ENCODE measurements around the gene PRKCA.

The PRKCA gene

DNA sequence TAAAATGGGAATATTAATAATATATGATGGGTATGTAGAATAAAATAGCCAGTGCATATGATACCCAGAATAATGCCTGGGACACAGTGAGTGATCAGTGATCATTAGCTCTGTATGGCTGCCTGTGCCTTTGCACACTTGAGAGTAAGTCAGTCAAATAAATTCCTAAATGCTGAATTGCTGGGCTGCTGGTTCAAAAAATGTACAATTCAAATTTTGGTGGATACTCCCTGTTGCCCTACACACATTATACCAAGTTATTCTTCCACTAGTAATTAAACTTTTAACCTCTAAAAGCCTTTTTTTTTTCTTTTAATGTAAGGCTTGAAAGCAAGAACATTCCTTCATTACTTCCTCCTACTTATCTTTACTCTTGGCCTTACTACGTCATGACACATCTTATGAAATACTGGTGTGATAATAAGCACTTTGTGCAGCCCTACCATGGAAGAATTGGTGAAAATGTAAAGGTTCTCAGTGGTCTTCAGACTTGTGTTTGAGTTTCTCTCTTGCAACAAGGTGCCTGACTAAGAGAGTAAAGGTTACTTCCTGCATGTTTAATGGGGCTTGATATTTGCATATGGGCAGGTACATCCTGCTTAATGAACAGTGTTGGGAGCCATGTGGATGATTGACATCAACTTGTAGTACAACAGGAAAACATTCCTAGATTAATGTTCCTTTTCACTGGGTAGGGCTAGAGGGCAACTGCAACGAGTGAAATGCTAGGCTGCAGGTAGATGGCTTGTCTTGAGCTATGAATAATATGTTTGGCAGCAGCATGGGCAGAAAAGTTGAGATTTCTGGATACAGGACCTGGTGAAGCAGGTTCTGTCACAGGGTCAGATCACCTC is 84.3 kb downstream of the PRKCA start:
- TF ChIP-seq, protein P1, sequence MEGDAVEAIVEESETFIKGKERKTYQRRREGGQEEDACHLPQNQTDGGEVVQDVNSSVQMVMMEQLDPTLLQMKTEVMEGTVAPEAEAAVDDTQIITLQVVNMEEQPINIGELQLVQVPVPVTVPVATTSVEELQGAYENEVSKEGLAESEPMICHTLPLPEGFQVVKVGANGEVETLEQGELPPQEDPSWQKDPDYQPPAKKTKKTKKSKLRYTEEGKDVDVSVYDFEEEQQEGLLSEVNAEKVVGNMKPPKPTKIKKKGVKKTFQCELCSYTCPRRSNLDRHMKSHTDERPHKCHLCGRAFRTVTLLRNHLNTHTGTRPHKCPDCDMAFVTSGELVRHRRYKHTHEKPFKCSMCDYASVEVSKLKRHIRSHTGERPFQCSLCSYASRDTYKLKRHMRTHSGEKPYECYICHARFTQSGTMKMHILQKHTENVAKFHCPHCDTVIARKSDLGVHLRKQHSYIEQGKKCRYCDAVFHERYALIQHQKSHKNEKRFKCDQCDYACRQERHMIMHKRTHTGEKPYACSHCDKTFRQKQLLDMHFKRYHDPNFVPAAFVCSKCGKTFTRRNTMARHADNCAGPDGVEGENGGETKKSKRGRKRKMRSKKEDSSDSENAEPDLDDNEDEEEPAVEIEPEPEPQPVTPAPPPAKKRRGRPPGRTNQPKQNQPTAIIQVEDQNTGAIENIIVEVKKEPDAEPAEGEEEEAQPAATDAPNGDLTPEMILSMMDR (conservative IDR thresholded peaks at IDR 0.05; ENCODE audit: control insufficient read depth, insufficient read depth, low read depth, low read length) = no peak
- DNase-seq (ENCODE audit: low read depth) = no peak
- H3K4me3 ChIP-seq (ENCODE audit: control insufficient read depth, low read depth, low read length) = no peak overlapping the region

DNA sequence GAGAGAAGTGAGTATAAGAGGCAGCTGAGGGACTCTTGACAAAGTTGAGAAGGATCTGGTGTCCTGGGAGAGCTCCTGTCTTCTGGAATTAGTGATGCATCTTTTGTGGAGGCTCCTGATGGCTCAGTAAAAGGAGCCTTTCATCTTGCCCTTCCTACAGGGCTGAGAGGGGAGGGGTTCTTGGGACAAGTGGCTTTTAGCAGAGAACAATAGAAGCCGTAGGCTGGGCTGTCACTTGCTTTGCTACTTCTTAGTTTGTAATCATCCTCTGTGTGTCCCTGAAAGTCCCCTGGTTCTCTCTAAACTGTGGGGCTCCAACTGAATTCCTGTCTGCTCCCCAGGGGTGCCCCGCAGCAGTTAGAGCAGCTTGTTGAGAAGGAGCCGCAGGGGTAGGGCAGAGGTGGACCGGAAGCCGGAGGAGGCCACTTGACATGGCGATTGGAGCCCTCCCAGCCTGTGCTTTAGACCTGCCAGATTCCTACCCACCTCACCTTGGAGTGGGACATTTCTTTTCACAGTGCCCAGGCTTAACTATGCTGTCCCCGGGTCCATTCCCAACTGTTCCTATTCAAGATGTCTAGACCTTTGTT is 85.1 kb downstream of the PRKCA start:
- H3K4me3 ChIP-seq (ENCODE audit: control insufficient read depth, low read depth, low read length) = no peak overlapping the region
- DNase-seq (ENCODE audit: low read depth) = no peak
- TF ChIP-seq, protein P1 (conservative IDR thresholded peaks at IDR 0.05; ENCODE audit: control insufficient read depth, insufficient read depth, low read depth, low read length) = no peak

DNA sequence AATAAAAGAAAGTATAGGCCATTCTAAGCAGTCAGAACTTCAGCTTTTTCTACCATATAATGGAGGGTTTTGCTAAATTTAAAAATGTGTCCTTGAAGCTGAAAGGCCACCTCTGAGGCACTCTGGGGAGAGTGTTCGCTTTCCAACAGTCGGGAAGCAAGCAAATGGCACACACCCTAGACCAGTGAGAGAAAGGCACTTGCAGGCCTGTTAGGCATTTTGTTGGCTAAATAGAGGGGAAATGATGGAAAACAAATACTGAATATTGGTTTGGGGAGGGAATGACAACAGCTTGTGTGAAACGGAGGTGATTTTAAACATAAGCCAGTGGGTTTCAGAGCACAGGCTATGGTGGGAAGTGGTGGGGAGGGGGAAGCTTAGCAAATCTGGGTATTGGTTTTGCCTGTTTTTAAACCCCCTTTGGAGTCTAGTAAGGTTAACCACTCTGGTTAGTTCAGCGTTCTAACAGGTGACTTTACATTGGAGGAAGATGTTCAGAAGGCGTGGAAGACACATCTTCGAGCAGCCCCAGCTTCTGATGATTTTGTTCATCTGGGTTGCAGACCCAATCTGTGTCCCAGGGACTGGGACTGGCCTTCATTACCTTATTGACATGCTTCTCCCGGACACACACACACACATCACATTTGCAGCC is 90.5 kb downstream of the PRKCA start:
- TF ChIP-seq, protein P1 (conservative IDR thresholded peaks at IDR 0.05; ENCODE audit: control insufficient read depth, insufficient read depth, low read depth, low read length) = no peak
- no peak for DNase-seq (ENCODE audit: low read depth)
- no peak overlapping the region for H3K4me3 ChIP-seq (ENCODE audit: control insufficient read depth, low read depth, low read length)

DNA sequence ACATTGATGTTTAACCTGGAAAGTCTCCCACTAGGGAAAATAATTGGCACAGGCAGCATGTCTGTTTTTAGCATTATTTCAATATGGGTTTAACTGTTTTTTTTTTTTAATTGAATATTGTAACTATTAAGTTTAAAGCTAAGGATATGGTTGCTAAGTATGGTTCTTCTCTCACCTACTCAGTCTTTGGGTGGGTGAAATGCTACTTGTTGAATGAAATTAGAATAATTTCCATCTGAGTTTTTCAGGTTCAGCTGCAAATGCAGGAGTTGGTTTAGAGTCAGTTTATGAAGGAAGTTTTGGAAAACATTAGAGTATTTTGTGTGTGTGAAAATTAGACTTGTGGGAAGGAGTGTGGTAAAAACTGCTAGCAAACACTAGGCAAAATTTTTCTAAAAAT is 93.5 kb downstream of the PRKCA start:
- H3K4me3 ChIP-seq (ENCODE audit: control insufficient read depth, low read depth, low read length) = no peak overlapping the region
- DNase-seq (ENCODE audit: low read depth) = no peak
- TF ChIP-seq, protein P1 (conservative IDR thresholded peaks at IDR 0.05; ENCODE audit: control insufficient read depth, insufficient read depth, low read depth, low read length) = no peak

DNA sequence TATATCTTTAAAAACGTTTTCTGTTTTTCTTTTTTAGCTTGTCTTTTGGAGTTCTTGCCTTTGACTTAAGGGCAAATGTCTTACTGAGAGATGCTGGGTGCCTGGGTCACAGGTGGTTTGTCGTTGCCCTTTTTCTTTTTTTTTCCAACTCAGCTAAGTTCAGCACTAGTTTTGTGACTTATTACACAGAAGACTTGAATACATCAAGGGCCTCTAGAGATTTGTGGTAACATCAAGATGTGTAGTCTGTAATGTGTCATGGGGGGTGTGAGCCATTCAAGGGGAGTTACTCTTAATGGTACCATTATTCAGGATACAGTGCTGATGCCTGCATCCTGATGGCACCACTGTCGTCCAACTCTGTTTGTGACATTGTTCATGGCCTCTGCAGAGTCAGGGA is 95.1 kb downstream of the PRKCA start:
- peak; percentile 88 for DNase-seq (ENCODE audit: low read depth)
- no peak overlapping the region for H3K4me3 ChIP-seq (ENCODE audit: control insufficient read depth, low read depth, low read length)
- TF ChIP-seq, protein P1 (conservative IDR thresholded peaks at IDR 0.05; ENCODE audit: control insufficient read depth, insufficient read depth, low read depth, low read length) = no peak

DNA sequence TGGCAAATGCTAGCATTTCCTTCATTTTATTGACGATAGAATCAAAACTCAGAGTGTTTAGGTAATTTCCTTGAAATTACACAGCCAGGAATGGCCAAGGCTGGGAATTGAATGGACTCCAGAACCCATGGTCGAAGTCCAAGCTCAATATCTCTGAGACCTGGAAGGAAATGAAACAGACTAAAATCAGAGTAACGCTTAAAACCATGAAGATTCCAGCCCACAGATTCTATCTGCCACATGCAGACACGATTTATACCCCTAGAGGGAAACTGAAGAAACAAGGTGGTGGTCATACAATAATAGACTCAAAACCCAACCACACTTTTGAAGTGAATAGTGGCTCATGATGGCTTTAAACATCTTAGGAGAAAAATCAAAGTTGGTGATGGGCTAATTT is 95.6 kb downstream of the PRKCA start:
- TF ChIP-seq, protein P1 (conservative IDR thresholded peaks at IDR 0.05; ENCODE audit: control insufficient read depth, insufficient read depth, low read depth, low read length) = no peak
- H3K4me3 ChIP-seq (ENCODE audit: control insufficient read depth, low read depth, low read length) = no peak overlapping the region
- DNase-seq (ENCODE audit: low read depth) = no peak
